Cerebellar nuclear complex (tissue), 1 donor: Measurements from ENCODE around the gene EFCAB8.
A peak's percentile ranks its signal among the peaks of the same experiment; 100 is the strongest.
"Not testable (repeated sequence)": the region's sequence is repeated elsewhere in the genome, so short reads cannot be mapped to it uniquely, and the experiment has no call there.

ENCODE experiments used
- DNase-seq, 2 experiments: peaks; one replicate each; lab custom pipeline; 2025; lab: John Stamatoyannopoulos, UW

Gene EFCAB8

DNA sequence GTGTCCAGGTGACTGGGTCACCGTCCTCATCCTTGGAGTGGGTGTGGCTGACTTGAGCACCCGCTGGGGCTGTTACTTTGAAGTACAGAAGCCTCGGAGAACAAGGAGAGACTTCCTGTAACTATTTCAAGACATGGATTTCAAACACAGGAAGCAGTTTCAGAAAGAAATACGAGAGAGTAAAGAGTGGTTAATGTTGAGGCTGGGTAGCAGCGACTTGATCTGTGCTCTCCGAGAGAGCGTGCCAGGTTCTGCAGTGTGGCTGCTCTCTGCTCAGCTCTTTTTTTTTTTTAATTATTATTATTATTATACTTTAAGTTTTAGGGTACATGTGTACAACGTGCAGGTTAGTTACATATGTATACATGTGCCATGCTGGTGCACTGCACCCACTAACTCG is 17.5 kb upstream of the EFCAB8 start:
- DNase-seq, result no peak

- DNase-seq, result no peak
Measured at GRCh38 chr20:32841632-32842031, 17.1 kb upstream of the EFCAB8 start.

DNA sequence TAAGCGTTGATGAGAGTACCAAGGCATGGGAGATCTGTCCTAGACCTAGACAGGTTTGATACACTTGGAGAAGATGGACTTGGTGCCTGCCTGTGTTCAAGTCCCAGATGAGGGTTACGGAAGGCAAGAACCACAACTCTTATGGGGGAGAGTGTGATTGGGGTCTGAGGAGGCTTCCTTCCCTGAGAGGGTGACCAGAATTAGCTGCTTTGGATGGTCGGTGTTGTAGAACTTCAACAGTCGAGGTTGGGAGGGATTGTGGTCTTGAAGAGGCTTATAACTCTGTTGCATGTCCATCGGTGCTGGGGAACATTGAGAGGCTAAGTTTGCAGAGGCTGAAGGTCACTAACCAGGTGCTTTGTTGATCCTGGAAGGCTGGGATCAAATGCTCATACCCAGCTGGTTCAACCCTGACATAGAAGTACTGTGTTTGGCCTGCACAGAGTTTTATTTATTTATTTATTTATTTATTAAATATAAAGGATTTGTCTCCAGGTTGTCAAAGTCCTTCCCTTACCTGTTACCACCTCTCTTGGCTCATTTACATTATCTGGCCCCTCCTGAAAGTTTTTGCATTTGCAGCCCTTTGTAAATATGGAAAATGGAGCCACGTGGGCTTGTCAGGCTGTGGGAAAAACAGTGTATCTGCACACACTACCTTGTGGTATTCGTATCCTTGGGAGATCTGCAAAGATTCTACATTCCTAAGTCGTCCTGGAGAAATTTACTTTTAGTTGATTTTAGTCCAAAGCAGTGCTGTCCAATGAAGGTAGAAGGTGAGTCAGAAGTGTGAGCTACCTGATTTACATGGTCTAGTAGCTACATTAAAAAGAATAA is 15.8 kb upstream of the EFCAB8 start:
- no peak for DNase-seq

DNA sequence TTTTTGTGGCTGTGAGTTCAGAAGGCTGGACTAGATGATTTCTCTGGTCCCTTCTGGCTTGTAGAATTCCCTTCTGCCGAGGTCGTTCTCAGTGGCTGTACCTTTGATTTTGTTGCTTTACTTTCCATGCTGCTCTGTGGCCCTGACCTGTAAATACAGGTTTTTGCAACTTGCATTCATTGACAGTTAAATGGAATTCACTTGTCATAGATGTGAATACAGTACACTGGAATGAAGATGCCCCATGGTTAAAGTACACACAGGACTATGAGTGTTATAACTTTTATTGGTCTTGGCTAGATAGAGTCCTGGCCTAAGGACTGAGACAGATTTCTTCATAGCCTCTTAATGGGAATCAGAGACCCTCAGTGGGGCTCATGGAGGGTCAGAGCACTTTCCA is 12.9 kb upstream of the EFCAB8 start:
- DNase-seq, result no peak

- DNase-seq, result no peak
Measured at GRCh38 chr20:32846852-32847251, 11.9 kb upstream of the EFCAB8 start.

DNA sequence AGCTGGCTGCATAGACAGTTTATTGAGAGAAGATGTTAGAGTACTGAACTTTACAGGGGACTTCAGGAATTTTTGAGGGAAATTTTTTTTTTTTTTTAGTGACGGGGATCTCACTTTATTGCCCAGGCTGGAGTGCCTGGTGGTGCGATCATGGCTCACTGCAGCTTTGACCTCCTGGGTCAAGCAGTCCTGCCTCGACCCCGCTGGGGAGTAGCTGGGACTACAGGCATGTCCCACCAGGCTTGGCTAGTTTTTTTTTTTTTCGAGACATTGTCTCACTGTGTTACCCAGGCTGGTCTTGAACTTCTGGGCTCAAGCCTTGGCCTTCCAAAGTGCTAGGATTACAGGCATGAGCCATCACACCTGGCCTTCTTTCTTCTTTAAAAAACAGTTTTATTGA is 10.8 kb upstream of the EFCAB8 start:
- no peak for DNase-seq

DNA sequence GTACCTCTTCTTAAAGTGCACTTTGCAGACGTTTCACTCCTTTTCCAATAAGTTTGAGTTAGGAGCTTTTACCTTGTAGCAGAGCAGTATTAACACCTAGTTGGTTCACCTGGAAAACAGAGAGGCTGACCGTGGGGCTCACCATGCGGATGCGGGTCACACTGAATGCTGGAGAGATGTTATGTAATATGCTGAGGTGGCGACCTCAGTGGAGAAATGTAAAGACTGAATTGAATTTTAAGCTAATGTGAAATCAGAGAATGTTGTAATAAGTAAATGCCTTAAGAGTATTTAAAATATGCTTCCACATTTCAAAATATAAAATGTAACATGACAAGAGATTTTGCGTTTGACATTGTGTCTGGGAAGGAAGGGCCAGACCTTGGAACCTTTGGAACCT is 9.9 kb upstream of the EFCAB8 start:
- DNase-seq, result no peak

DNA sequence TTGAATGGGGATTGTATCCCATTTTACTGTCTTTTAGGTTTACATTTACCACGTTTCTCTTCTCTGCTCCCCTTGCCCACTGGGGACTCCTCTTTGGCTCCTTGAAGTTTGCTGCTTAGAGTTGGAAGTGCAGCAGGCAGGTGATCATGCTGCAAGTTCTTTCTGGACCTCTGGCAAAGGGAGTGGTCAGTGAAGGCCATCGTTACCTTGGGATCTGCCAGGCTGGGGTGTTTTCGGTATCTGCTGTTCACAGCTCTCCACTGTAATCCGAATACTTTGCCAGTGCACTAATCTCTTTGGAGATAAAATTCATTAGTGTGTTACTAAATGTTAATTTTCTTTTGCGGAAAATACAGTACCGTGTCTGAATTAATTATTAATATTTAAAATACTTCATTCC is 9.1 kb upstream of the EFCAB8 start:
- DNase-seq, result no peak

GRCh38 chr20:32855387-32855786 is 3.3 kb upstream of the EFCAB8 start:
- peak; percentile 18 to 57 for DNase-seq

- DNase-seq, result no peak
Measured at GRCh38 chr20:32858189-32858588, 534 bp upstream of the EFCAB8 start.

- no peak for DNase-seq
Measured at GRCh38 chr20:32861446-32861845, 2.7 kb downstream of the EFCAB8 start.

DNA sequence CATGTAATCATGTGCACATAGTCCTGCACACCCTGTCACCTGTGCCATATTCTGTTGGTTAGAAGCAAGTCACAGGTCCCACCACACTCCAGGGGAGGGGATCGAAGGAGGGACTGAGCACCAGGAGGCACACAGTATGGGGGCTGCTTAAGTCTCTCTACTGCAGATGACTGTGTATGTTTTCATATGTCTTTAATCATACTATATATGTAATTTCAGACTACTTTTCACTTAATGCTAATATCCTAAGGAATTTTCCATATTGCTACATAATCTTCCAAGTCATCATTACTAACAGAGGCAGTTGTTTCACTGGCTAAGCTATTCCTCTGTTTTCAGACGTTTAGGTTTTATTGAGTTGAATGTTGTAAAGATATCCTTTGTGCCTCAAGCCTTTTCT is 10.8 kb downstream of the EFCAB8 start:
- no peak for DNase-seq

DNA sequence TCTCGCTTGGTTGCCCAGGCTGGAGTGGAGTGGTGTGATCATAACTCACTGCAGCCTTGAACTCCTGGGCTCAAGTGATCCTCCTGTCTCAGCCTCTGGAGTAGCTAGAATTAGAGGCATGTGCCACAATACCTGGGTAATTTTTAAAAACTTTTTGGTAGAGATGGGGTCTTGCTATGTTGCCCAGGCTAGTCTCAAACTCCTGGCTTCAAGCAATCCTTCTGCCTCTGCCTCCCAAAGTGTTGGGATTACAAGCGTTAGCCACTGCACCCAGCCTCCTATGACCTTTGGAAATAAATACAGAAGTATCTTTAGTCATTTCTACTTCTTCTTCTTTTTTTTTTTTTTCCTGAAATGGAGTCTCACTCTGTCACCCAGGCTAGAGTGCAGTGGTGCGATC is 11.8 kb downstream of the EFCAB8 start:
- not testable (repeated sequence) for DNase-seq

- DNase-seq, result no peak
Measured at GRCh38 chr20:32870985-32871384, 12.3 kb downstream of the EFCAB8 start.

DNA sequence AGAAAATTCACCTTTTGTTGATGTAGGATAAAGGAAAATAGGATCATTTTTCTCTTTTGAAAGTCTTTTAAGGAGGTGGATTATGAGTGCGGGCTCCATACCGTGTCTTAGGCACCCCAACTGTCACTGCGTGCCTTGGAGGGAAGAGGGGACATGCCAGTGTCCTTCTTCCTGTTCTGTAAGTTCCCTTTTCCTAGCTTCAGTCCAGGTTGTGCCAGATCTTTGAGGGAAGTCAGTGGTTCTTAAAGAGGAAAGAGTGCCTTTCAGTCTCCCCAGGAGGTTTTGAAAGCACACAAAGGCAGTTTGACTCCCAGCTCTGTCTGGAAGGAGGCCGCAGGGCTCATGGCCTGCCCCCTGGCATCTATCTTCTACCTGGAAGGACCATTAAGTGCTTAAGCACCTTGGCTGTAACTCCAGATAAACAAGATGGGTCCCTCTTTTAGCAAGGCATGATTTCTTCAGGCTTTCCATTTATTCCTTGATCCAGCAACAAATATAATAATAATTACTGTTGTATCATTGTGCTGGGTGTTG is 13.0 kb downstream of the EFCAB8 start:
- DNase-seq, result no peak

- no peak for DNase-seq
Measured at GRCh38 chr20:32872266-32872665, 13.5 kb downstream of the EFCAB8 start.

- no peak for DNase-seq
Measured at GRCh38 chr20:32875673-32876072, 16.9 kb downstream of the EFCAB8 start.

GRCh38 chr20:32877507-32877906 is 18.8 kb downstream of the EFCAB8 start:
- no peak for DNase-seq

DNA sequence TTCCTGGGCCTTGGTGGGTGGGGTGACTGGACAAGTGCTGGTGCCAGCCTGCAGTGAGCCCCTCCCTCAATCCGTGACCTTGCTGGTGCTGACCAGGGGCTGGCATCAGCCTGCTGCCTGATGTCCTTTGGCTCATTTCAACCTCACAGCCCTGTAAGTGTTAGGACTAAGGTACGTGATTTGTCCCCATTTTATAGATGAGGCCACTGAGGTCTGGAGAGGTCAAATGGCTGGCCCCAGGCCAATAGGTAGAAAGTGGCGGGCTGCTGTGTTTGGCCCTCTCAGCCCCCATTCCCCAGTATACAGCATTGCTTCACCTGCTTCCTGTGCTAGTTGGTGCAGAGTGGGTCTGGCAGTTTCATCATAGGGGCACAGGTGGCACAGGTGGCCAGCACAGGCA is 20.1 kb downstream of the EFCAB8 start:
- DNase-seq, result no peak

- DNase-seq, result no peak
Measured at GRCh38 chr20:32879538-32879937, 20.8 kb downstream of the EFCAB8 start.

- DNase-seq, result no peak
Measured at GRCh38 chr20:32880635-32881034, 21.9 kb downstream of the EFCAB8 start.

- DNase-seq, result no peak
Measured at GRCh38 chr20:32883081-32883480, 24.4 kb downstream of the EFCAB8 start.

GRCh38 chr20:32885185-32885584 is 26.5 kb downstream of the EFCAB8 start:
- no peak for DNase-seq

DNA sequence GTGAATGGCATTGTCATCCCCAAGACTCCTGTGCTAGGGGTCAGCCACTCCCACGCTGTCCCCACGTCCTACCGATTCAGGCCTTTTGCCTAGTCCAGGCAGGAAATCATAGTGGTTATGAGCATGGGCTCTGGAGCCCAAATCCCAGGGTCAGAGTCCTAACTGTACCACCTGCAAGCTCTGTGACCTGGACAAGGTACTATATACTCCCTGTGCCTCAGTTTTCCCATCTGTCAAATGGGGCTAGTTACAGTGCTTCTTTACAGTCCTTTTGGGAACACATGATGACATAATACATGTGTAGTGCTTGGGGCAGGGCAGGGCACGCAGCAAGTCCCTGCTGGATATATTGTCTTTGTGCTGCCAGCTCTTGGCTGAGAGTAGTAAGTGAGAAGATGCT is 27.2 kb downstream of the EFCAB8 start:
- DNase-seq, result no peak
